Heart right ventricle (tissue), 16 donors: ENCODE data around the gene COMP. TPM values are rescaled to one million over a fixed set of nuclear protein-coding genes. Genes with fewer than 3 reads are reported as not detected.

ENCODE experiments used
- ATAC-seq, 8 donors: fragments of 200-7000 bp; cut with Tn5 transposase; one replicate each; pipeline ENCODE4 v1.9.1; 2020; ENCODE audit warnings: mild to moderate bottlenecking in 8 of 8, moderate library complexity in 8 of 8, moderate number of reproducible peaks in 1 of 8
- DNase-seq, 2 donors: peaks; one replicate each; pipeline ENCODE4 v3.0.0-alpha.2; 2020
- H3K27ac ChIP-seq, 10 donors: fragments of 200-600 bp; sonication (generic) in 2 of 10; one replicate each; pipeline versions ENCODE4 v1.5.0 to v1.8.0; 2020 to 2022; ENCODE audit warnings: mild to moderate bottlenecking in 3 of 10
- H3K27me3 ChIP-seq, 7 donors: fragments of 200-600 bp; one replicate each; pipeline ENCODE4 v1.8.0; 2021 to 2022; ENCODE audit warnings: mild to moderate bottlenecking in 2 of 7
- H3K36me3 ChIP-seq, 9 donors: fragments of 200-600 bp; sonication (generic) in 1 of 9; one replicate each; pipeline versions ENCODE4 v1.5.0 to v1.8.0; 2020 to 2022; ENCODE audit warnings: mild to moderate bottlenecking in 2 of 9
- H3K4me1 ChIP-seq, 9 donors: fragments of 200-600 bp; sonication (generic) in 1 of 9; one replicate each; pipeline versions ENCODE4 v1.5.0 to v1.8.0; 2020 to 2022; ENCODE audit warnings: mild to moderate bottlenecking in 4 of 9
- H3K4me3 ChIP-seq, 10 donors: fragments of 200-600 bp; sonication (generic) in 2 of 10; one replicate each; pipeline versions ENCODE4 v1.5.0 to v1.8.0; 2020 to 2022; ENCODE audit warnings: mild to moderate bottlenecking in 7 of 10, moderate library complexity in 2 of 10
- H3K9me3 ChIP-seq, 11 donors: fragments of 200-600 bp in 10 of 11; sonication (generic) in 2 of 11; one replicate each; pipeline versions ENCODE4 v1.5.0 to v1.8.0; 2013 to 2022; ENCODE audit warnings: mild to moderate bottlenecking in 2 of 11, control low read depth in 1 of 11, moderate library complexity in 1 of 11
- CTCF ChIP-seq, 9 donors: fragments of 200-600 bp; sonication (generic) in 2 of 9; IDR thresholded peaks; one replicate each; pipeline versions ENCODE4 v1.5.0 to v1.8.0; 2021 to 2022; ENCODE audit warnings: antibody characterized with exemption in 9 of 9, mild to moderate bottlenecking in 5 of 9, moderate library complexity in 1 of 9
- WGBS, 2 donors: extraction: QIAGEN DNeasy Blood & Tissue Kit; methylation state at CpG; one replicate each; pipeline ENCODE4 v1.1.7; 2013; ENCODE audit warnings: inconsistent platforms in 1 of 2; 5-methylcytosine and 5-hydroxymethylcytosine counted together
- intact Hi-C, 10 donors: fragments of 100-400 bp; cut with DNase I; formaldehyde crosslinking; loops; one replicate each; pipeline versions ENCODE4 v1.11.1 to v1.14.2; 2022
- polyA plus RNA-seq, 2 donors: library from polyadenylated mRNA; stranded (reverse); fragments of 200-250 nt; gene quantifications; one replicate each; pipeline ENCODE4 v1.2.3, GENCODE V29; 2013
- total RNA-seq, 10 donors: library from RNA; stranded (reverse); fragmentation: NEBNext Ultra II Directional in 3 of 10; extraction: Animal tissue kit (Norgen Biotek cat#: 25700) in 3 of 10; gene quantifications; one replicate each; pipeline versions ENCODE4 v1.2.1 to v1.2.4, GENCODE V29; 2021 to 2023
- donor health status: Arrhythmogenic right ventricular cardiomyopathy.
- donor health status: ischemic (EF 13 %, LVEDD 7.1; RV severe dilation, severe dysfunction).
- donor health status: healthy with polysubstance abuse.
- donor health status: DM: no; HTN: yes; CAD: no.
- donor health status: DM: no; HTN: no; CAD: no.
- donor health status: ischemic (EF 25% LVEDD 6.9; RV normal size, moderate dysfunction).
- donor health status: ischemic (EF 25% LVEDD 5.7; RV mildly dilated, moderate dysfunction).
- donor health status: healthy.
- donor health status: DM: yes; HTN: yes; CAD: no.
- donor health status: Ischemic cardiomyopathy.
- donor health status: ischemic (EF 35%, LVEDD 5.7; RV mildly dilated, moderate dysfunction).
- donor health status: nonischemic (EF 11% LVEDD 7.7; RV severe dilation, severe dysfunction).
- donor health status: DM: yes; HTN: yes; CAD: no.
- donor health status: PGD.
- donor health status: ischemic (EF 29% LVEDD 5.4; RV normal size, mild dysfunction).
- donor health status: nonischemic (EF 23%, LVEDD 6.1; RV moderate dilation, normal function).

COMP gene
- total and polyA plus RNA-seq, 12 donors = 0.13 to 5.9 (median 0.43) TPM; not detected in 2

GRCh38 chr19:18789883-18790565 is 1.1 kb downstream of the COMP start:
- no peak for TF ChIP-seq CTCF (IDR thresholded peaks at IDR 0.05)
- Histone ChIP-seq H3K36me3 (no peaks in the 10 kb centered on the region), H3K9me3 (no peaks in the 10 kb centered on the region), H3K27me3 (peaks cover 43 to 99% (median 96%) of the 10 kb centered on the region in 7 donors), H3K4me1 (peaks cover 5 to 45% (median 42%) of the 10 kb centered on the region in 9 donors), H3K4me3 (peak overlapping the region in 9 of 10 donors; percentile 17 to 48 (median 34)), H3K27ac (no peak overlapping the region)
- DNase-seq (no peak), ATAC-seq (peak in 5 of 8 donors; percentile 17 to 46 (median 26))
- intact Hi-C loops = no loop called here
- 1 to 2% methylated on average over 35 to 65 of the region's 65 CpGs for WGBS, 2 donors

- Histone ChIP-seq H3K27ac (no peak overlapping the region), H3K9me3 (no peaks in the 10 kb centered on the region), H3K4me1 (peaks cover 5 to 45% (median 42%) of the 10 kb centered on the region in 9 donors), H3K36me3 (no peaks in the 10 kb centered on the region), H3K4me3 (peak overlapping the region in 8 of 10 donors; percentile 17 to 48 (median 35)), H3K27me3 (peaks cover 43 to 99% (median 92%) of the 10 kb centered on the region in 7 donors)
- DNase-seq = no peak
- intact Hi-C loops = no loop called here
- ATAC-seq = no peak
- no peak for TF ChIP-seq CTCF (IDR thresholded peaks at IDR 0.05)
- 1 to 3% methylated on average over 34 to 38 of the region's 38 CpGs for WGBS, 2 donors
These were observed 1.7 kb downstream of the COMP start for GRCh38 chr19:18789422-18789869.

- intact Hi-C loops = no loop called here
- DNase-seq (no peak), ATAC-seq (no peak)
- no peak for TF ChIP-seq CTCF (IDR thresholded peaks at IDR 0.05)
- H3K27ac ChIP-seq = no peak overlapping the region
- 2% methylated on average over 68 of the region's 68 CpGs for WGBS, 2 donors
- peaks cover 5 to 45% (median 42%) of the 10 kb centered on the region in 9 donors for H3K4me1 ChIP-seq
- H3K9me3 ChIP-seq = no peaks in the 10 kb centered on the region
- H3K27me3 ChIP-seq = peaks cover 43 to 98% (median 88%) of the 10 kb centered on the region in 7 donors
- no peaks in the 10 kb centered on the region for H3K36me3 ChIP-seq
- no peak overlapping the region for H3K4me3 ChIP-seq
These were observed 2.3 kb downstream of the COMP start for GRCh38 chr19:18788529-18789421.
